ENCODE measurements around the gene OR2V2.
A peak's percentile ranks its signal among the peaks of the same experiment; 100 is the strongest.

OR2V2 gene

DNA sequence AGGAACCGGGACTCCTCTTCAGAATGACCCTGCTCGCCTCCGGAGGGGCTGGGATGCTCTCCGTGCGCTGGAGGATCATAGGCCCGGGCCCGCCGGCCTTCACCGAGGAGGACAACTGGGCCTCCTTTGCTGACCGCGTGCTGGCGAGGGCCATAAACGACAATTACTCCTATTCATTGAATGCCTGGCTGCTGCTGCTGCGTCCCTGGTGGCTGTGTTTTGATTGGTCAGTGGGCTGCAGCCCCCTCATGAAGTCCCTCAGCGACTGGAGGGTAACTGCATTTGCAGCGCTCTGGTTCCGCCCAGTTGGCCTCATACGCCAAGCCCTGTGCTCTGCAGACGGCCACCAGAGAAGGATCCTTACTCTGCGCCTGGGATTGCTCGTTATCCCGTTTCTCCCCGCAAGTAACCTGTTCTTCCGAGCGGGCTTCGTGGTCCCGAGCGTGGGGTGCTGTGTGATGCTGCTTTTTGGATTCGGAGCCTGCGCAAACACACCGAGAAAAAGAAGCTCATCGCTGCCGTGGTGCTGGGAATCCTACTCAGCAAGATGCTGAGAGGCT lies 33.0 kb upstream of the OR2V2 start:
- CTCF ChIA-PET: interaction anchor here (0.6 to 1.0 kb wide), 3 partner anchors 15 to 72 kb away, joined by 3 to 5 read pairs (median 3); no protein-coding TSS in a partner anchor
- POLR2A ChIA-PET (ENCODE audit: low non-redundant PET): no interaction called here

DNA sequence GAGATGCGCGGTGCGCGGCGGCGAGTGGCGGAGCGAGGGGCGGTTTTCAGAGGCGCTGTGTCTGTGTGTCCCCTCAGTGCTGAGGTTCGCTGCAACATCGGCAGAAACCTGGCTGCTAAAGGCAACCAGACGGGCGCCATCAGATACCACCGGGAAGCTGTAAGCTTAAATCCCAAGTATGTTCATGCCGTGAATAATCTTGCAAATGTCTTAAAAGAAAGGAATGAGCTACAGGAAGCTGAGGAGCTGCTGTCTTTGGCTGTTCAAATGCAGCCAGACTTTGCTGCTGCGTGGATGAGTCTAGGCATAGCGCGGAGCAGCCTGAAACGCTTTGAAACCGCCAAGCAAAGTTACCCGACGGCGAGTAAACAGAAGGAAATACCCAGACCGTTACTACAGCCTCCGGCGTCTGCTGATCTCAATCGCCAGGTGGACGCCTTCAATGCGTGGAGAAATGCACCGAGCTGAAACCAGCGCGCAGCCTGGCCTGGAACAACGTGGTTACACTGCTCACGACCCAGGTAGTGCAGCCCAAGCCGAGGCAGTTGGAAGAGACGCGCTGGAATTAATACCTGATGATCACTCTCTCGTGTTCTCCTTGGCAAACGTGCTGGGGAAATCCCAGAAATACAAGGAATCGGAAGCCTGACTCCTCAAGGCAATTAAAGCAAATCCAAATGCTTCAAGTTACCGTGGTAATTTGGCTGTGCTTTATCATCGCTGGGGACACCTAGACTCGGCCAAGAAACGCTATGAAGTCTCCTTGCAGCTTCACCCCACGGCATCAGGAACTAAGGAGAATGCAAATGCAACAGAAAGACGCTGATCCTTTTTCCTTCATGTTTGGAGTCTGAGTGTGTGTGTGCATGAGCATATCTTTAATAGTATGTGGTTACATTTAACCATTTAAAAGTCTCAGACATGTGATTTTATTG lies 32.3 kb upstream of the OR2V2 start:
- ChIA-PET POLR2A (ENCODE audit: low non-redundant PET) (no interaction called here), CTCF (interaction anchor here (0.6 to 1.0 kb wide), 3 partner anchors 15 to 73 kb away, joined by 3 to 5 read pairs (median 3); no protein-coding TSS in a partner anchor)
- DNase-seq (ENCODE audit: low spot score): peak; percentile 64
- H3K27ac ChIP-seq: no peak overlapping the region
- TF ChIP-seq, protein P1, sequence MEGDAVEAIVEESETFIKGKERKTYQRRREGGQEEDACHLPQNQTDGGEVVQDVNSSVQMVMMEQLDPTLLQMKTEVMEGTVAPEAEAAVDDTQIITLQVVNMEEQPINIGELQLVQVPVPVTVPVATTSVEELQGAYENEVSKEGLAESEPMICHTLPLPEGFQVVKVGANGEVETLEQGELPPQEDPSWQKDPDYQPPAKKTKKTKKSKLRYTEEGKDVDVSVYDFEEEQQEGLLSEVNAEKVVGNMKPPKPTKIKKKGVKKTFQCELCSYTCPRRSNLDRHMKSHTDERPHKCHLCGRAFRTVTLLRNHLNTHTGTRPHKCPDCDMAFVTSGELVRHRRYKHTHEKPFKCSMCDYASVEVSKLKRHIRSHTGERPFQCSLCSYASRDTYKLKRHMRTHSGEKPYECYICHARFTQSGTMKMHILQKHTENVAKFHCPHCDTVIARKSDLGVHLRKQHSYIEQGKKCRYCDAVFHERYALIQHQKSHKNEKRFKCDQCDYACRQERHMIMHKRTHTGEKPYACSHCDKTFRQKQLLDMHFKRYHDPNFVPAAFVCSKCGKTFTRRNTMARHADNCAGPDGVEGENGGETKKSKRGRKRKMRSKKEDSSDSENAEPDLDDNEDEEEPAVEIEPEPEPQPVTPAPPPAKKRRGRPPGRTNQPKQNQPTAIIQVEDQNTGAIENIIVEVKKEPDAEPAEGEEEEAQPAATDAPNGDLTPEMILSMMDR (conservative IDR thresholded peaks at IDR 0.05; ENCODE audit: low read depth): no peak

More for the DNA sequence above, 33.0 kb upstream of the OR2V2 start:
- DNase-seq (ENCODE audit: low spot score): no peak
- TF ChIP-seq, protein P1 (conservative IDR thresholded peaks at IDR 0.05; ENCODE audit: low read depth): no peak
- no peak overlapping the region for H3K27ac ChIP-seq

GRCh38 chr5:181118369-181118768 lies 29.0 kb upstream of the OR2V2 start:
- TF ChIP-seq, protein P1 (conservative IDR thresholded peaks at IDR 0.05; ENCODE audit: low read depth): no peak
- no peak overlapping the region for H3K27ac ChIP-seq
- POLR2A ChIA-PET (ENCODE audit: low non-redundant PET): no interaction called here
- DNase-seq (ENCODE audit: low spot score): no peak
- CTCF ChIA-PET: interaction anchor here (0.5 to 0.9 kb wide), 2 partner anchors 10 to 52 kb away, joined by 3 read pairs; no protein-coding TSS in a partner anchor

DNA sequence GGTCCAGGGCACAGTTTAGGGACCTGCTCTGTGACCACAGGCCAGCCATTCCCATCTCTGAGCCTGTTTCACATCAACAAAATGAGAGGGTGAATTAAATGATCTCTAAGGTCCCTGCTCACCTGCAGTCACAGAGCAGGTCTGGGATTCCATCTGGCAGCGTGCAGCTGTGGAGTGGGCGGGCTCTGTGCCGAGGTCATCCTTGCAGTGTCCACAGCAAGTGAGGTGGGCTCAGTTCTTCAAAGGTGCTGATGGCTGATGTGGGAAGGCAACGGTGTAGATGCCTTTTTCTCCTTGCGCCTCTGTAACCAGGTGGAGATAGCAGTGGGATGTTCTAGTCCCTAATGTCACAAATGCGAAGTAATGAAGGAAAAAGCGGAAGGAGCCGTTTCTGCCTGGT lies 28.3 kb upstream of the OR2V2 start:
- no peak overlapping the region for H3K27ac ChIP-seq
- TF ChIP-seq, protein P1 (conservative IDR thresholded peaks at IDR 0.05; ENCODE audit: low read depth): no peak
- no peak for DNase-seq (ENCODE audit: low spot score)
- ChIA-PET POLR2A (ENCODE audit: low non-redundant PET) (no interaction called here), CTCF (interaction anchor here (0.6 kb wide), 1 partner anchor 15 kb away, joined by 4 read pairs; no protein-coding TSS in a partner anchor)

- POLR2A ChIA-PET (ENCODE audit: low non-redundant PET): no interaction called here
- DNase-seq (ENCODE audit: low spot score): peak; percentile 65
- no peak overlapping the region for H3K27ac ChIP-seq
- TF ChIP-seq, protein P1 (conservative IDR thresholded peaks at IDR 0.05; ENCODE audit: low read depth): no peak
- CTCF ChIA-PET: interaction anchor here (0.7 kb wide), 1 partner anchor 48 kb away, joined by 4 read pairs; no protein-coding TSS in a partner anchor
Observed at GRCh38 chr5:181120306-181120705, 27.1 kb upstream of the OR2V2 start.

- no peak overlapping the region for H3K27ac ChIP-seq
- TF ChIP-seq, protein P1 (conservative IDR thresholded peaks at IDR 0.05; ENCODE audit: low read depth): no peak
- ChIA-PET POLR2A (ENCODE audit: low non-redundant PET) (no interaction called here), CTCF (no interaction called here)
- no peak for DNase-seq (ENCODE audit: low spot score)
Observed at GRCh38 chr5:181120761-181121160, 26.6 kb upstream of the OR2V2 start.
